ENCODE data around the gene TTYH3. TPM values are rescaled to one million over a fixed set of nuclear protein-coding genes. Genes with fewer than 3 reads are reported as not detected.

TTYH3 gene
- total RNA-seq, 4 donors from 2014 or later: 7.2 to 43.2 (median 15.7) TPM

DNA sequence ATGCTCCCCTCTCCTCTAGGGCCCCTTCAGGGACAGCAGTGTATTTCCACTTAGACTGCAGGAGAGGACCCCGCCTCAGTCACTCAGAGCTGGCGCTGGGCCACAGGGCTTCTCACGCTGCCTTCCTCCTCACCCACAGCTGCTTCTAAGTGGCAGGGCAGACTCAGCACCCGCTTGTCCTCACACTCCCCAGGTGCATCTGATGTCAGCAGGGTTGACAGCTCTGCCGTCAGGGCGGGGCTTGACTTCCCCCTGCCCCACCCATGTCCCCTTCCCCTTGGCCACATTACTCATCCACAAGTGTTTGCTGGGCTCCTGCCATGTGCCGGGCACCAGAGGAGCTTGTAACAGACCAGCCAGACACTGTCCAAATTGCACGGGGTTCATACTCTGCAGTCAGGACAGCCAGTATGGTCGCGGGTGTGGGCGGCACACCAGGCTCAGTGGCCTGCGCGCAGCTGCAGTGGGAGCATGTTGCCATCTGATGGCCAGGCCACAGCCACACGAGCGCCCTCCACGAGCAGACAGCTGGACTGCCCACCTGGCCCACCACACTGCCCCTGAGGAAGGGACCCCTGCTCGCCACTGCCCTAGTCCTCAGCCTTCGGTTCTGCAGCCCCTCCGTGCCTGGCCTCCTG, 29.3 kb upstream of the TTYH3 start:
- peaks cover 0 to 86% (median 8%) of the 10 kb centered on the region in 3 donors for H3K36me3 ChIP-seq
- WGBS, 2 donors: 80 to 84% methylated on average over 11 to 13 of the region's 19 CpGs
- H3K4me3 ChIP-seq: no peak overlapping the region
- no peak for DNase-seq (ENCODE audit: low spot score in 2 of 2)
- H3K4me1 ChIP-seq: peaks cover 0 to 13% (median 0%) of the 10 kb centered on the region in 4 donors
- H3K9me3 ChIP-seq: no peaks in the 10 kb centered on the region
- no peak overlapping the region for H3K27ac ChIP-seq
- H3K27me3 ChIP-seq: no peaks in the 10 kb centered on the region
- TF ChIP-seq, protein P1, sequence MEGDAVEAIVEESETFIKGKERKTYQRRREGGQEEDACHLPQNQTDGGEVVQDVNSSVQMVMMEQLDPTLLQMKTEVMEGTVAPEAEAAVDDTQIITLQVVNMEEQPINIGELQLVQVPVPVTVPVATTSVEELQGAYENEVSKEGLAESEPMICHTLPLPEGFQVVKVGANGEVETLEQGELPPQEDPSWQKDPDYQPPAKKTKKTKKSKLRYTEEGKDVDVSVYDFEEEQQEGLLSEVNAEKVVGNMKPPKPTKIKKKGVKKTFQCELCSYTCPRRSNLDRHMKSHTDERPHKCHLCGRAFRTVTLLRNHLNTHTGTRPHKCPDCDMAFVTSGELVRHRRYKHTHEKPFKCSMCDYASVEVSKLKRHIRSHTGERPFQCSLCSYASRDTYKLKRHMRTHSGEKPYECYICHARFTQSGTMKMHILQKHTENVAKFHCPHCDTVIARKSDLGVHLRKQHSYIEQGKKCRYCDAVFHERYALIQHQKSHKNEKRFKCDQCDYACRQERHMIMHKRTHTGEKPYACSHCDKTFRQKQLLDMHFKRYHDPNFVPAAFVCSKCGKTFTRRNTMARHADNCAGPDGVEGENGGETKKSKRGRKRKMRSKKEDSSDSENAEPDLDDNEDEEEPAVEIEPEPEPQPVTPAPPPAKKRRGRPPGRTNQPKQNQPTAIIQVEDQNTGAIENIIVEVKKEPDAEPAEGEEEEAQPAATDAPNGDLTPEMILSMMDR (IDR thresholded peaks at IDR 0.05): no peak

DNA sequence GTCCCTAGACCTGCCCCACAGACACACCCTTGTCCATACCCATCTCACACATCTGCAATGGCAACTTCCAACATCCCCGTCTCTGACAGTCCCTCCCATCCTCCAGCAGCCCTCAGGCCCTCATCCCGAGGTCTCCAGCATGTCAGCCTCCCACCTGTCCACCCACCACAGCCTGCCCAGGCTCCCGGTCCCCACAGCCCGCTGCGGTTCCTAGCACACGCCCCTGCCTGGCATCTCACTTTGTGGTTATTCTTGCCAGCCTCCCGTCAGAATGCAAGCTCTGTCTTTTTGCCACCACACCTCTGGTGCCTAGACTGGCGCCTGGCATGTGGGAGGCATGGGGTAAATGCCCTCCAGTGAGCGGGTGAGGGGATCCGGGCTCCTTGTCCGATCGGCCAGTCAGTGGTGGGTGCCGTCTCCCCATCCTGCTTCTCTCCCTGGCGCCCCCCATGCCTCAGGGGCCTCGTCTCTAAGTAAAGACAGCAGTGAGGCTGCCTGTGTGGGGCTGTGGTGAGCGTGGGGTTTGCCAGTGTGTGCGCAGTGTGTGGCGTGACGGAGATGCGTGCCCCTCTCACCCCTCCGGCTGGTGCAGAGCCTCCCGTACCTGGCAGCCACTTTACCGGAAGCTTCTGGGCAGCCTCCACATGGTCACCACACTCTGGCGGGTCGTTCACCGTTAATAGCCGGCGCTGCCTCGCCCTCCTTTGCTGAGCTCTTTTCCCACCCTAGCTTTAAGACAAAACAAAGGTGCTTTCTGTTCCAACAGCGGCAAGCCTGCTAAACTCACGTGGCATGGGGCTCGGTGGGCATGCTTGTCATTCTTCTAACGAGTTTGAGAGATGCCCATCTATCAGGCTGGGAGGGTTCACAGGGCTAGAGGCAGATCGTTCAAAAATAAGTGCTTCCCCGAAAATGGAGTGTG, 28.5 kb upstream of the TTYH3 start:
- Histone ChIP-seq H3K36me3 (peaks cover 0 to 82% (median 8%) of the 10 kb centered on the region in 3 donors), H3K27me3 (no peaks in the 10 kb centered on the region), H3K4me1 (peaks cover 0 to 20% (median 0%) of the 10 kb centered on the region in 4 donors), H3K9me3 (no peaks in the 10 kb centered on the region), H3K4me3 (no peak overlapping the region), H3K27ac (no peak overlapping the region)
- no peak for DNase-seq (ENCODE audit: low spot score in 2 of 2)
- WGBS, 2 donors: 83 to 87% methylated on average over 35 of the region's 35 CpGs
- TF ChIP-seq, protein P1 (IDR thresholded peaks at IDR 0.05): no peak
- TF ChIP-seq EP300 (IDR thresholded peaks at IDR 0.05): no peak

DNA sequence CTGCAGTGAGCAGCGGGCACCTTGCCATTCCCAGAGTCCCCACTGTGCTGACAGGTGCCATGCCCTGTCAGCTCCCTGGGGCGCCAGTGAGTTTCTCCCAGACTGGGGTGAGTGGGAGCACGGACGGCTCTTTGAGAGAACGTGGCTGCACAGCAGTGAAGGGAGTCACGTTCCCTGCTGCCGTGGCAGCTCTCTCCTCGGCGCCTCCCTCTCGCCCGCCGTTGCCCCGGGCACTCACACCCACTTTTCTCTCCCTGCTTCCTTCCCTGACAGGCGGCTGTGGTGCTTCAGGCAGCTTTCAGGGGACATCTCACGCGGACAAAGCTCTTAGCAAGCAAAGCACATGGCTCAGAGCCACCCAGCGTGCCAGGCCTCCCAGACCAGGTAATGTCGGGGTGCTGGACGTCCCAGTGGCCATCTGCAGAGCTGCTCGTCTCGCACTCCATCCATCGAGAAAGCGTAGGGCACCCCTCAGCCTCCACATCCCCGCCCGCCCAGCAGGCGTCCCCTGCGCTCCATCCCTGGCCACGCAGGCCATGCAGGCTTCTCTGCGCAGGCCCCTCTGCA, 27.1 kb upstream of the TTYH3 start:
- no peak overlapping the region for H3K4me3 ChIP-seq
- WGBS, 2 donors: 94 to 95% methylated on average over 18 to 29 of the region's 29 CpGs
- H3K27ac ChIP-seq: no peak overlapping the region
- no peak for DNase-seq (ENCODE audit: low spot score in 2 of 2)
- H3K4me1 ChIP-seq: peaks cover 0 to 31% (median 0%) of the 10 kb centered on the region in 4 donors
- peaks cover 0 to 70% (median 8%) of the 10 kb centered on the region in 3 donors for H3K36me3 ChIP-seq
- no peaks in the 10 kb centered on the region for H3K27me3 ChIP-seq
- H3K9me3 ChIP-seq: no peaks in the 10 kb centered on the region
- no peak for TF ChIP-seq EP300 (IDR thresholded peaks at IDR 0.05)
- TF ChIP-seq, protein P1 (IDR thresholded peaks at IDR 0.05): no peak
- TF ChIP-seq POLR2A (IDR thresholded peaks at IDR 0.05): no peak

DNA sequence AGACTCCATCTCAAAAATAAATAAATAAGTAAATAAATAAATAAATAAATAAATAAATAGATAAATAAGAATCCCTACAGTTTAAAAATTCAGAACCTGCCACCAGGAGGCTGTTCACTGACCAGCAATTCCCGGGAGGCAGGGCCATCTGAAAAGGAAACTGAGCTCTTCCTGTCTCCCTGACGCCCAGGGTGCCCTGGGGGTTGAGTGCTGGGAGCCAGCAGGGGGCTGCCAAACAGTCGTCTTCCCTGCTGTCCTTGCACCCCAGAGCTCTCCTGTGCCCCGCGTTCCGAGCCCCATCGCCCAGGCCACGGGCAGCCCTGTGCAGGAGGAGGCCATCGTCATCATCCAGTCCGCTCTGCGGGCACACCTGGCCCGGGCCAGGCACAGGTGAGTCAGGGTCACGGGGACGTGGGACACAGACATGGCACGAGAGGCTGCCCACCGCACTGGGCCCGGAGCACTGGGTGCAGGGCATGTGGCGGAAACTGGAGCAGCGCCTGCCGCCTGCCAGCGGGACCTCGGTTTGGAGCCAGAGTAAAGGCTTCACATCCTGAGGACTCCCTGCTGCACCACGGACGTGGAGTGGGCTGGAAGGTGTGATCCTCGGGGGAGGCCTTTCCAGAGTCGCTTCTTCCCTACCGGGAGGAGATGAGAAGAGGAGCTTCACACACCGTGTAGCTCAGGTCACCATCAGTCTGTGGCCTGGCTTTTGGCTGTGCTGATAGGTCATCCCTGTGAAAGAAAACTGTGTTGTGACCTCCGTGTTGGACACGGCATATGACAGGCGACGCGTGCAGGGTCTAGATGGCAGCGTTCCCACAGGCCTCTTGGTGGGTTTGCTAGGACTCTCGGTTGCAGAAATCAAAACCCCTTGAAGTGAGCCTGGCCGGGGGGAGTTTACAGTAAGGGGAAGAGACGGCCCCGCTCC, 25.9 kb upstream of the TTYH3 start:
- no peak overlapping the region for H3K4me3 ChIP-seq
- peaks cover 0 to 31% (median 0%) of the 10 kb centered on the region in 4 donors for H3K4me1 ChIP-seq
- H3K27ac ChIP-seq: no peak overlapping the region
- H3K9me3 ChIP-seq: no peaks in the 10 kb centered on the region
- WGBS, 2 donors: 87 to 91% methylated on average over 33 to 38 of the region's 38 CpGs
- H3K27me3 ChIP-seq: no peaks in the 10 kb centered on the region
- DNase-seq (ENCODE audit: low spot score in 2 of 2): no peak
- H3K36me3 ChIP-seq: peaks cover 0 to 70% (median 8%) of the 10 kb centered on the region in 3 donors
- TF ChIP-seq, protein P1 (IDR thresholded peaks at IDR 0.05): no peak
- TF ChIP-seq EP300 (IDR thresholded peaks at IDR 0.05): no peak
- no peak for TF ChIP-seq POLR2A (IDR thresholded peaks at IDR 0.05)
